ENCODE data around the gene ZFTA.

Gene ZFTA

DNA sequence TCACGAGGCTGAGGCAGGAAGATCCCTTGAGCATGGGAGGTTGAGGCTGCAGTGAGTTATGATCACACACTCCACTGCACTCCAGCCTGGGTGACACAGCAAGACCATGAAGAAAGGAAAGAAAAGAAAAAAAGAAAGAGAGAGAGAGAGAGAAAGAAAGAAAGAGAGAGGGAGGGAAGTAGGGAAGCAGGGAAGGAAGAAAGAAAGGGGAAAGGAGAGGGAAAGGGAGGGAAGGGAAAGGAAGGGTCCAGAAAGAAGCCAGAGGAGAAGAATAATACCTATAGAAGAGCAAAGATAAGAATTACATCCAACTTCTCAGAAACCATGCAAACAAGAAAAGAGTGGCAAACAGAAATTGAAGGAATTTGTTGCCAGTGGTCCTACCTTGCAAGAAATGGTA, 17.2 kb upstream of the ZFTA start:
- H3K9me3 ChIP-seq (ENCODE audit: control insufficient read depth, insufficient read depth, low read length) = no peaks in the 10 kb centered on the region; the same call in 1 of the 2 replicates
- no peaks in the 10 kb centered on the region for H3F3A ChIP-seq (ENCODE audit: control insufficient read depth, insufficient read depth)
- no peak overlapping the region for H3K4me2 ChIP-seq (ENCODE audit: low read length)
- TF ChIP-seq EZH2phosphoT487 (IDR thresholded peaks at IDR 0.05; ENCODE audit: borderline replicate concordance, low read length) = no peak
- TF ChIP-seq, protein P1, sequence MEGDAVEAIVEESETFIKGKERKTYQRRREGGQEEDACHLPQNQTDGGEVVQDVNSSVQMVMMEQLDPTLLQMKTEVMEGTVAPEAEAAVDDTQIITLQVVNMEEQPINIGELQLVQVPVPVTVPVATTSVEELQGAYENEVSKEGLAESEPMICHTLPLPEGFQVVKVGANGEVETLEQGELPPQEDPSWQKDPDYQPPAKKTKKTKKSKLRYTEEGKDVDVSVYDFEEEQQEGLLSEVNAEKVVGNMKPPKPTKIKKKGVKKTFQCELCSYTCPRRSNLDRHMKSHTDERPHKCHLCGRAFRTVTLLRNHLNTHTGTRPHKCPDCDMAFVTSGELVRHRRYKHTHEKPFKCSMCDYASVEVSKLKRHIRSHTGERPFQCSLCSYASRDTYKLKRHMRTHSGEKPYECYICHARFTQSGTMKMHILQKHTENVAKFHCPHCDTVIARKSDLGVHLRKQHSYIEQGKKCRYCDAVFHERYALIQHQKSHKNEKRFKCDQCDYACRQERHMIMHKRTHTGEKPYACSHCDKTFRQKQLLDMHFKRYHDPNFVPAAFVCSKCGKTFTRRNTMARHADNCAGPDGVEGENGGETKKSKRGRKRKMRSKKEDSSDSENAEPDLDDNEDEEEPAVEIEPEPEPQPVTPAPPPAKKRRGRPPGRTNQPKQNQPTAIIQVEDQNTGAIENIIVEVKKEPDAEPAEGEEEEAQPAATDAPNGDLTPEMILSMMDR (IDR thresholded peaks at IDR 0.05; ENCODE audit: low read depth, low read length, poor library complexity, severe bottlenecking) = no peak
- H3K27me3 ChIP-seq (ENCODE audit: control insufficient read depth, low read length) = peaks cover 7% of the 10 kb centered on the region; the same call in 1 of the 2 replicates
- H3K79me2 ChIP-seq (ENCODE audit: control insufficient read depth, low read length) = no peaks in the 10 kb centered on the region
- H3K27ac ChIP-seq (ENCODE audit: low read depth, low read length) = no peak overlapping the region
- H3K4me3 ChIP-seq (ENCODE audit: low read length) = no peak overlapping the region
- H3K36me3 ChIP-seq (ENCODE audit: control insufficient read depth, low read length) = no peaks in the 10 kb centered on the region
- H3K4me1 ChIP-seq (ENCODE audit: control insufficient read depth, low read length) = no peaks in the 10 kb centered on the region
- no peaks in the 10 kb centered on the region for H4K20me1 ChIP-seq (ENCODE audit: control insufficient read depth, insufficient read depth, low read depth, low read length)
- H3K9me2 ChIP-seq (replicated peaks; ENCODE audit: control insufficient read depth, low read length) = no peaks in the 10 kb centered on the region

DNA sequence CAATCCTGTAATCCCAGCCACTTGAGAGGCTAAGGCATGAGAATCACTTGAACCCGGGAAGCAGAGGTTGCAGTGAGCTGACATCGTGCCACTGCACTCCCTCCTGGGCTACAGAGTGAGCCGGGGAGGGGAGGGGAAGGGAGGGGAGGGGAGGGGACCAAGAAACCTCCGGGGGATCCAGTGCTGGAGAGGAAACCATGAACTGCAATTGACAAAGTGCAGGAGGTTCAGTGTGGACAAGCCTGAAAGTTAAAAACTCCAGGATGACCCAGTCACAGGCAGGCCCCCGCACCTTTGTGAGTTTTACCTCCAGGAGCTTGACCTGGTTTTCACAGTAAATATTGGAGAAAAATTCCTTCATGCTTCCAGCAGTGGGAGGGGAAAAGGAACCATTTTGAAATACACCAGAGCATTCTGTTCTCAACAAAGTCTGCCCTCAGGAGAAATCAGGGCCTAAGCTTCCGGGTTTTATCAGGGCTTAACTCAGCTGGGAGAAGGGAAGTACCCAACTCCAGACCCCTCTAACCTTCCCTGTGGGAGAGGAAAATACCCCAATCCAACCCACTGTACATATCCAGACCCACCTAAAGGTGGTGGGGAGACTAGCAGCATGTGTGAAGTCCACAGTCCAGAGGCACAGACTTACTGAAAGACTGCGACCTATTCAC, 15.5 kb upstream of the ZFTA start:
- Histone ChIP-seq H3K27ac (ENCODE audit: low read depth, low read length) (no peak overlapping the region), H3K36me3 (ENCODE audit: control insufficient read depth, low read length) (no peaks in the 10 kb centered on the region), H3F3A (ENCODE audit: control insufficient read depth, insufficient read depth) (no peaks in the 10 kb centered on the region), H3K79me2 (ENCODE audit: control insufficient read depth, low read length) (no peaks in the 10 kb centered on the region), H3K4me2 (ENCODE audit: low read length) (no peak overlapping the region), H3K4me3 (ENCODE audit: low read length) (no peak overlapping the region), H3K27me3 (ENCODE audit: control insufficient read depth, low read length) (peaks cover 11% of the 10 kb centered on the region; the same call in 1 of the 2 replicates), H3K9me2 (replicated peaks; ENCODE audit: control insufficient read depth, low read length) (no peaks in the 10 kb centered on the region), H3K9me3 (ENCODE audit: control insufficient read depth, insufficient read depth, low read length) (no peaks in the 10 kb centered on the region), H3K4me1 (ENCODE audit: control insufficient read depth, low read length) (no peaks in the 10 kb centered on the region), H4K20me1 (ENCODE audit: control insufficient read depth, insufficient read depth, low read depth, low read length) (no peaks in the 10 kb centered on the region)
- TF ChIP-seq, protein P1 (IDR thresholded peaks at IDR 0.05; ENCODE audit: low read depth, low read length, poor library complexity, severe bottlenecking) = no peak
- TF ChIP-seq EZH2phosphoT487 (IDR thresholded peaks at IDR 0.05; ENCODE audit: borderline replicate concordance, low read length) = no peak

DNA sequence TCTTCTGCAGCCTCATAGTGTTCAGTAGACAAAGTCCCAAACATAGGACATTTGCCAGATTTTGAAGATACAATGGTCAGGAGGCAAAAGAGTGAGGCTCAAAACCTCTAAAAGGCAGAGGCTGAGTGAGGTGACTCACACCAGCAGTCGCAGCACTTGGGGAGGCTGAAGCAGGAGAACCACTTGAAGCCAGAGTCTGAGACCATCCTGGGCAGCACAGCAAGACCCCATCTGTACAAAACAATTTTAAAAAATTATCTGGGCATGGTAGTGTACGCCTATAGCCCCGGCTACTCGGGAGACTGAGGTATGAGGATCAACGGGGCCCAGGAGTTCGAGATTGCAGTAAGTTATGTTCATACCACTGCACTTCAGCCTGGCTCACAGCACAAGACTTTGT, 14.2 kb upstream of the ZFTA start:
- TF ChIP-seq, protein P1 (IDR thresholded peaks at IDR 0.05; ENCODE audit: low read depth, low read length, poor library complexity, severe bottlenecking) = no peak
- TF ChIP-seq EZH2phosphoT487 (IDR thresholded peaks at IDR 0.05; ENCODE audit: borderline replicate concordance, low read length) = no peak

More for the DNA sequence above, 14.2 kb upstream of the ZFTA start:
- no peak overlapping the region for H3K27ac ChIP-seq (ENCODE audit: low read depth, low read length)
- H3K9me3 ChIP-seq (ENCODE audit: control insufficient read depth, insufficient read depth, low read length) = no peaks in the 10 kb centered on the region
- H3K9me2 ChIP-seq (replicated peaks; ENCODE audit: control insufficient read depth, low read length) = no peaks in the 10 kb centered on the region
- H3K36me3 ChIP-seq (ENCODE audit: control insufficient read depth, low read length) = no peaks in the 10 kb centered on the region
- no peak overlapping the region for H3K4me3 ChIP-seq (ENCODE audit: low read length)
- no peaks in the 10 kb centered on the region for H3K79me2 ChIP-seq (ENCODE audit: control insufficient read depth, low read length)
- peaks cover 12% of the 10 kb centered on the region; the same call in 1 of the 2 replicates for H3K27me3 ChIP-seq (ENCODE audit: control insufficient read depth, low read length)
- H3K4me1 ChIP-seq (ENCODE audit: control insufficient read depth, low read length) = no peaks in the 10 kb centered on the region
- H3K4me2 ChIP-seq (ENCODE audit: low read length) = no peak overlapping the region
- H3F3A ChIP-seq (ENCODE audit: control insufficient read depth, insufficient read depth) = no peaks in the 10 kb centered on the region
- no peaks in the 10 kb centered on the region for H4K20me1 ChIP-seq (ENCODE audit: control insufficient read depth, insufficient read depth, low read depth, low read length)

Measured in DOHH2 (cell line).